ENCODE measurements around the gene APP.
"Not testable (repeated sequence)": the region's sequence is repeated elsewhere in the genome, so short reads cannot be mapped to it uniquely, and the experiment has no call there.

Gene APP

DNA sequence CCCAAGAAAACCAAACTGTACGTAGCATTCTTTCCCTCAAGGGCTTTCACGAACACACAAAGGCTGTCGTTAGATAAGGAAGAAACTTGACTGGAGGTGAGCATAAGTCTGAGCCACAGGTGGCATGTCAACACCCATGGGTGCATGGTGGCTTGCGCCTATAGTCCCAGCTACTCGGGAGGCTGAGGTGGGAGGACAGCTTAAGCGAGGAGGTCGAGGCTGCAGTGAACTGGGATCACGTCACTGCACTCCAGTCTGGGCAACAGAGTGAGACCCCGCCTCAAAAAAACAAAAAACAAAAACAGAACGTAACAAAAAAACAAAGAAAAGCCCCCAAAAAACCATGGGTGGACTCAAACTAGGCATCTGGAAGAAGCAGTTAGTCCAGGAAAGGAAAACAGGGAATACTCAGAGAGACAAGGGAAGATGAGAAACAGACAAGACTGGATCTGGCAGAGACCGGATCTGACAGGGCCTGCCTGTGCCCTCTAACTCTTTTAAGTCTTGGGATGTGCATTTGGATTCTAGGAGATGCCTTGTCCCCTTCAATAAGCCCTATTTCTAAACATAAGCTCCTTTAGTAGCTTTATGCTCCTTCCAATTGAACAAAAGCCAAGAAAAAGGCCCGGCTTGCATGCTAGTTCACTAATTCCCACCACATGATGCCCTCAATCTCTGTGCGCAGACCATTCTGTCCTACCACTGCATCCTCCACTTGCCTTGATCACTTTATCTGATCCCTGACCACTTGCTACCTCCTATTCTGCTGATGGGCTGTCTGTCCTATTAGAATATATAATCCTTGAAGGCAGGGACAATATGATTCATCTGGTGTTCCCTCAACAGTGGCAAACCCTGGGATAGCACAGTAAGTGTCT lies 73.8 kb downstream of the APP start:
- DNase-seq: no peak

- DNase-seq: no peak
Measured at GRCh38 chr21:26095131-26095530, 75.4 kb downstream of the APP start.

GRCh38 chr21:26093122-26093521 lies 77.4 kb downstream of the APP start:
- DNase-seq: no peak

DNA sequence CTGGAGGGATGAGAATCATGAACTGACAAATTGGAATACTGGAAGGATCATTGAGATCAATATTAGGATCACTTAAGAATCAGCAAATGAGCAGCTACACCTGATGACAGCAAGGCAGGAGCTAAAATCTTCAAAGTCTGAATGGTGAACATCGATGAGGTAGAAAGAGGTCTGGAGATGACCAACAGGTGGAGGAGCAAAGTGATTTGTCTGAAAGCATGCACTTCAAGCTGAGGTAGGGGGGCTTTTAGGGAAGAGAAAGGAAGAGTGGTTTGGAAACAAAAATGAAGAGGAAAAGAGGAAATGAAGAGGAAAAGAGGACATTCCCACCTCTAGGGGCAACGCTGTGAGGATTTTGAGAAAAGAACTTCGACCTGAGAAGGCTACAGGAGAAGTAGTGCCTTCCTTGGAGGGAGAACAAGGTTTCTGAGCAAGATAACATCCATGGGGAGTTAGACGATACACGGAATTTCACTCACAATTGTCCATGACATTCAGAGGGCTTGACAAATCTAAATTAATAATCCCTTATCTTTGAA lies 79.0 kb downstream of the APP start:
- DNase-seq: no peak

DNA sequence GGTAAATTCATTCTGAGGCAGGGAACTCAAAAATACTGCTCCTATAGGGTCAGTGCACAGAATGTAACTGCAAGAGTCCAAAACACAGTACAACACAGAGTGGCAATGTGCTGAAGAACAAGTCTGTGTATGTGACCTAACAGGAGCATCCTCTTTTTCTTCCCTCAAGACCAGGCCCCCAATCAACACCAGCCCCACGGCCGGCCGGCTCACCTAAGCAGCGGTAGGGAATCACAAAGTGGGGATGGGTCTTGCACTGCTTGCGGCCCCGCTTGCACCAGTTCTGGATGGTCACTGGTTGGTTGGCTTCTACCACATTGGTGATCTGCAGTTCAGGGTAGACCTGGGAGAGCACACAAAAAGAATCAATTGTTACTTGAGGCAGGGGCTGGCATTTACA lies 80.8 kb downstream of the APP start:
- DNase-seq: no peak

GRCh38 chr21:26087223-26087918 lies 83.2 kb downstream of the APP start:
- DNase-seq: no peak

DNA sequence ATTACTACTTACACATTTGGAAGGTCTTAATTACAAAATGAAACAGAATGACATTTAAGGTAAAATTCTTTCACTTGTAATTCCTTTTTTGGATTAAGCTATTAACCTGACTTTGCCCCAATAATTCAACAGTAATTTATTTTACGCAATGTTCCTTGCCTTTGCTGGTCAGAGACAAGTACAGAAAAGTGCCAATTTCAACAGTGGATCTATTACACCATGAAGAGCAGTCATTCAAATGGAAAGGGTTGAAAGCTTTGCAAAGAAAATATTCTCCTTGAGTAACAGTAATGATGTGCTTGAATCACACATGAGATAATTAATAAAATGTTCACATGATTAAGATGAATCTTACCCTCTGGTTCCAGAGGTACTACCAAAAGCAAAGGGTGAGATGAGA lies 84.7 kb downstream of the APP start:
- DNase-seq: no peak

GRCh38 chr21:26085127-26085526 lies 85.4 kb downstream of the APP start:
- DNase-seq: no peak

GRCh38 chr21:26082549-26082948 lies 88.0 kb downstream of the APP start:
- DNase-seq: no peak

GRCh38 chr21:26081175-26081760 lies 89.3 kb downstream of the APP start:
- not testable (repeated sequence) for DNase-seq

DNA sequence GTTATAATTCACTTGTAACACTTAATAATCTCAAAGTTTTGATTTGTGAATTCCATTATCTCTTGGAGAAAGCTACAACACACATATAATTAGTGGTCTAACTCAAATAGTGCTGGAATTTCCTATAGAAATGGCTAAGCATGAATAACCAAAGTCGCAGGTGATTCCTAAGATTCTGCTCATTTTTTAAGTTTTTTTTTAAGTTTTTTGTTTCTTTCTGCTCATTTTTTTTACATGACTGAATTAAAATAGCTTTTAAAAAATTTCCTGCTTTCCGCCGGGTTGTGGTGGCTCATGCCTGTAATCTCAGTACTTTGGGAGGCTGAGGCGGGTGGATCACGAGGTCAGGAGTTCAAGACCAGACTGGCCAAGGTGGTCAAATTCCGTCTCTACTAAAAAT lies 90.4 kb downstream of the APP start:
- no peak for DNase-seq

DNA sequence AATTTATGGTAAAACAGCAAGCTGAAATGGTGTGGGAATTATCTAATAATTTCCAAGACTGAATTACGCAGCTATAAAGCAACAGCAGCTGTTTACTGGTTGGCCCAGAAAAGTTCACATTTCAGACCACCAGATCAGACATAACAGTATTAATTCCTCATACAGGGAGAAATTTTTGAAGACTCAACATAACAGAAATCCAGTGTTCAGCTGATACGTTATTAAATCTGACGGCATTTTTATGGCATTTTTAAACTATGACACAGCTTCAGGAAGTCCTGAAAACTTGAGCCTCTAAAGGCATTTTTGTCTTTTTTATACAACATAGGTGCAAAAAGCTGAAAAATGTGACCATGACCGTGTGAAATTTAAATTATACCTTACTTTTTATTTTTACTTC lies 91.2 kb downstream of the APP start:
- no peak for DNase-seq

DNA sequence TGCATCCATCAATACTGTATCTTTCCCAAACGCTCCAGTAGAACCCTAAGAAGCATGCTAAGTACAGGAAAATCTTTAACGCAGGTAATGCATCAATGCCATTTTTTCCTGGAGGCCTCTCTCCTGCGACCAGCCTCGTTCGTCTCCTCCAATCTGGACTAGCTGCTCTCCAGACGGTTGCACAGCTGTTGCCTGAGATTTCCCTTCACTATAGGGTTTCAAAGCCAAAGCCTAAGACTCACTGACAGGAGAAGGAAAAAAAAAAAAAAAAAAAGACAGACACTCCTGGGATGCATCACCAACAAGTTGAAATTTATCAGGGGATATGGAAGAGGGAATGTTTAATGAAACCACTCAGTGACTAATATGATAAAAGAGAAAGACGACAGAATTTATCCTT lies 93.0 kb downstream of the APP start:
- DNase-seq: no peak

DNA sequence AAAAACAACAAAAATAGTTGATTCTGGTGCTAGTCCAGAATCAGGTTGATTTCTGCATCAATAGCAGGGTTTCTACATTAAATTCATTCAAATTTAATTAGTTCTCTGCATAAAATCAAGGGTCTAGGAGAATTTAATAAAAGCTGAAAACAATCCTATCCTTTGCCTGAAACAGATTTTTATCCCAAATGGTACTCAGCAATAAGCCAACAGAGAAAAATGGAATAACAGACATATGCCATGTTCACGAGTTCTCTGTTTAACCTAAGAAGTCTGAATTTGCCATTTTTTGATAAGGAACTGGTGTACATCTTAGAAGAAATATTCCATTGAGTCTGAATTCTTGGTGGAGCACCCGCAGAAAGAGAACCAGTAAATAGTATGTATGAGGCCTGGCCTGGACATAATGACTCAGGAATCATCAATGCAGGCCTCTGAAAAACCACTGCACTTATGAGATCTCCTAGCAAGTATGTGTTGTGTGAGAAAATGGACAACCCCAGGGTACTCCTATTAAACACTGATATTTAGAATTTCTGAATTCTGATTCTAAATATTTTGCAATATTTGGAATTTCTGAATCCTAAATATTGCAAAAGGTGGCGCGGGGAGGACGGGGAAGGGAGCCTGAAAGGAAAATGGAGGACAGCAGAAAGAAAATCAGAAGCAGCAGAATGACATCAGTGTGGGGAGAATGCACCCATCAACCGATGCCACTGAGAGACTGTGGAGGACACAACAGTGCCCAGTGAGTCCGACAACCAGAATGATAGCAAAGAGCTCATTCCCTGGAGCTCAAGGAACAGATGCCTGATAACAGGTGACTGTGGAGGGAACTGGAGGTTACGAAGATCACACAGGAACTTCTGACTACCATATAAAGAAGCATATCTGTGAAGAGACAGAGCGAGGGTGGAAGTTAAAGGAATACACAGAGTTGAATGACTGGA lies 97.6 kb downstream of the APP start:
- DNase-seq: no peak

- peak in 3 of 5 donors; percentile 4 to 67 (median 23) for DNase-seq
Measured at GRCh38 chr21:26070822-26071425, 99.6 kb downstream of the APP start.

DNA sequence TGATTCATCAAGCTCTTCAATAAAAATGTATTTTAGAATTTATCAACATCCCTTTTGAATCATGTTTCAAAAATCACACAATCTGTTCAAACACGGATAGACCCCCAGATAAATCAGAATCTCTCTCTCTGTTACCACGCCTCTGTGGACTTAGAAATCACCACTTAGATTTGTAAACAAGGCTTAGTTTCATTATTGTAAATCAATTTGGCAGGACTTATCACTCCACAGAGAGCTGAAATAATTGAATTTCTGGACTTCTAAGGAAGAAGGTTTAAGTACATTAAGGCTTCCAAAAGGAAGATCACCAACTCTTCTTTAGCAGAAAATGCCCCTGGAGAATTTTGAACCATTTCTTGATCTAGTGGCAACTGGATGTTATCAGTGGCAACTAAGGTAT lies 100.4 kb downstream of the APP start:
- no peak for DNase-seq

GRCh38 chr21:26068776-26069175 lies 101.8 kb downstream of the APP start:
- DNase-seq: no peak

DNA sequence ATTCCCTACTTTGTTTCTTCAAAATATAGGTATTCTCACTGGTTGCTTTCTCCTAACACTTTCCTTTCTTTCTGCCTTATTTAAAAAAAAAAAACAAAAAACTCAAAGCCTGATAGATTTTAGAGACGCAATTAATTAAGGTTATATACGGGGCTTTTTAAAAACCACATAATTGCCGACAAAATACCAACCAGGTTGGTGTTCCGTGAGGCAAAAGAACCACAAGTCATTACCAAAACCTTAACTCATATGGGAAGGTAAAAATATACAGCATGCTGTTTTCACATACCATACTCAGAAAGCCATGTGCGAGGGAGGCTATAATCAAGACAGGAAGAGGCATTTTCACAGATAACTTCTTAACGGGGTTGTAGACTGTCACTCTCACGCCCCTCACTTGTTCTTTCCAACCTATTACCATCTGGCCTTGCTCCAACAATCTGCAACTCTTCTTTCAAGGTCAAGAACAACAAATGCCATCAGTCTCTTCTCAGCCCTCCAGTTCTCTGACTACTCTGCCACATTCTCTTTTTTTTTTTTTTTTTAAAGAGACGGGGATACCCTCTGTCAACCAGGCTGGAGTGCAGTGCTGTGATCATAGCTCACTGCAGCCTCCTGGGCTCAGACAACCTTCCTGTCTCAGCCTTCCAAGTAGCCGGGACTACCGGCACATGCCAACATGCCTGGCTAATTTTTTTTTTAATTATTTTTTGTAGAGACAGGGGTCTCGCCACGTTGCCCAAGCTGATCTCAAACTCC lies 102.6 kb downstream of the APP start:
- no peak for DNase-seq

GRCh38 chr21:26064506-26064905 lies 106.1 kb downstream of the APP start:
- DNase-seq: no peak

GRCh38 chr21:26061437-26061836 lies 109.1 kb downstream of the APP start:
- DNase-seq: no peak

Measured in T-helper 1 cell (primary cell).